CD4-positive, alpha-beta T cell treated with Interleukin-17A for 1 hour (primary cell): ENCODE measurements around the gene RNF34.
"Not testable (repeated sequence)": the region's sequence is repeated elsewhere in the genome, so short reads cannot be mapped to it uniquely, and the experiment has no call there.

ENCODE experiments used
- DNase-seq: peaks from one replicate; pipeline ENCODE4 v3.0.0-alpha.2; 2020

Gene RNF34, protein sequence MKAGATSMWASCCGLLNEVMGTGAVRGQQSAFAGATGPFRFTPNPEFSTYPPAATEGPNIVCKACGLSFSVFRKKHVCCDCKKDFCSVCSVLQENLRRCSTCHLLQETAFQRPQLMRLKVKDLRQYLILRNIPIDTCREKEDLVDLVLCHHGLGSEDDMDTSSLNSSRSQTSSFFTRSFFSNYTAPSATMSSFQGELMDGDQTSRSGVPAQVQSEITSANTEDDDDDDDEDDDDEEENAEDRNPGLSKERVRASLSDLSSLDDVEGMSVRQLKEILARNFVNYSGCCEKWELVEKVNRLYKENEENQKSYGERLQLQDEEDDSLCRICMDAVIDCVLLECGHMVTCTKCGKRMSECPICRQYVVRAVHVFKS

GRCh38 chr12:121399391-121400331 lies at the start of gene RNF34:
Gene RNF34 (plus strand): TSS chr12:121400118. CDS start chr12:121400213, 95 bp downstream.
- peak; percentile 98 for DNase-seq

DNA sequence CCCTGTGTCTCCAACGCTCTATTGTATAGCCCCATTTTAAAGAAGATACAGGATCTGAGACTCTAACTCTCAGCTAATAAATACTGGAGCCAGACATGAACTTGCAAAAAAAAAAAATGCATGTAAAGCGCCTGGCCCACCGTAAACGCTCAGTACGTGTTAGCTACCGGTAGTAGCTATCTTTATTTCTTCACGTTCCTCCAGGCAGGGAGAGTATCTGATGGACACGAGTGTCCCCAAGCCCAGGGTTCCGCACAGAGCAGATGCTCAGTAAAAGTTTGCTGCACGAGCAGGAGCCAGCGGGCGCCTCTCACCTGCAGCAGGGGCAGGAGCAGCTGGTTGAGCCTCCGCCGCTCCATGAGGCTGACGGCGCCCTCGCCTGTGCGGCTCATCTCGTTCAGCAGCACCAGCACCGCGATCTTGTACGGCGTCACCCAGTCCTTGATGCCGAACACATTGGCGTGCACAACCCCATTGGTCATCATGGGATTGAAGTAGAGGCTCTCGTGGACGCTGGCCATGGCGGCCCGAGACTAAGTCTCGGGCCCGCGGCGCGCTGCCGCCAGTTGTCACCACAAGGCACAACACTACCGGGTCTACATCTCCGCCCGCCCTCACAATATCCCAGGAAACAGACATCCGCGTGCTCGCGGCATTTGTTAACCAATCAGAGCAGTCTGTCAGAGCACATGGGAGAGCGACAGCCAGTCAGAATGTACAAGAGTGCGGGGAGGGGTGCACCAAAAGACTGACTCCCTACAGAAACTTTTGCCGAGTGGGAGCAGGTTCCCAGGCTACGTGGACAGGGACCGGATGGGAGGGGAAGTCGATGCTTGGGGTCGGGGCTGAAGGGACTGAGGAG lies 47.9 kb upstream of the RNF34 start, which contains the start of gene ANAPC5:
TSS of gene ANAPC5 (minus strand) at position 592 of the 862 bp plus-strand sequence. CDS start at position 521, 71 bp downstream.
- DNase-seq: peak; percentile 96

DNA sequence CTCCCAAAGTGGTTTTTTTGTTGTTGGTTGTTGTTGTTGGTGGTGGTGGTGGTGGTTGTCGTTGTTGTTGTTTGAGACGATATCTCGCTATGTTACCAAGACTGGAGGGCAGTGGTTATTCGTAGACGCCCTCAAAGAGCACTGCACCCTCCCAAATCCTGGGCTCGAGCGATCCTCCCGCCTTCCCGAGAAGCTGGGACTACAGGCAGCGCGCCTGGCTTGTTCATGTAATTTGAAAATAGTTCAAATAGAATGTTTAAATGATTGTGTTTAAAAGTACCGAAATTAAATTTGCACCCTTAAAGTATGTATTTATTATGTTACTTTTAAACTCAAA lies 47.3 kb upstream of the RNF34 start:
- DNase-seq: no peak

GRCh38 chr12:121355818-121356217 lies 44.1 kb upstream of the RNF34 start:
- no peak for DNase-seq

GRCh38 chr12:121356657-121357056 lies 43.3 kb upstream of the RNF34 start:
- DNase-seq: no peak

DNA sequence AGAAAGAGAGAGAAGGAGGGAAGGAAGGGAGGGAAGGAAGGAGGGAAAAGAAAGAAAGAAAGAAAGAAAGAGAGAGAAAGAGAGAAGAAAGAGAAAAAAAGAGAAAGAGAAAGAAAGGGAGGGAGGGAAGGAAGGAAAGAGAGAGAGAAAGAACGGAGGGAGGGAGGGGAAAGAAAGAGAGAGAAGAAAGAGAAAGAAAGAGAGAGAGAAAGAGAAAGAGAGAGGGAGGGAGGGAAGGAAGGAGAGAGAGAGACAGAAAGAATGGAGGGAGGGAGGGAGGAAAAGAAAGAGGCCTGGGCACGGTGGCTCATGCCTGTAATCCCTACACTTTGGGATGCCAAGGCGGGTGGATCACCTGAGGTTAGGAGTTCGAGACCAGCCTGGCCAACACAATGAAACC lies 42.6 kb upstream of the RNF34 start:
- no peak for DNase-seq

GRCh38 chr12:121358073-121358472 lies 41.8 kb upstream of the RNF34 start:
- DNase-seq: no peak

GRCh38 chr12:121364683-121365121 lies 35.2 kb upstream of the RNF34 start:
- DNase-seq: no peak

DNA sequence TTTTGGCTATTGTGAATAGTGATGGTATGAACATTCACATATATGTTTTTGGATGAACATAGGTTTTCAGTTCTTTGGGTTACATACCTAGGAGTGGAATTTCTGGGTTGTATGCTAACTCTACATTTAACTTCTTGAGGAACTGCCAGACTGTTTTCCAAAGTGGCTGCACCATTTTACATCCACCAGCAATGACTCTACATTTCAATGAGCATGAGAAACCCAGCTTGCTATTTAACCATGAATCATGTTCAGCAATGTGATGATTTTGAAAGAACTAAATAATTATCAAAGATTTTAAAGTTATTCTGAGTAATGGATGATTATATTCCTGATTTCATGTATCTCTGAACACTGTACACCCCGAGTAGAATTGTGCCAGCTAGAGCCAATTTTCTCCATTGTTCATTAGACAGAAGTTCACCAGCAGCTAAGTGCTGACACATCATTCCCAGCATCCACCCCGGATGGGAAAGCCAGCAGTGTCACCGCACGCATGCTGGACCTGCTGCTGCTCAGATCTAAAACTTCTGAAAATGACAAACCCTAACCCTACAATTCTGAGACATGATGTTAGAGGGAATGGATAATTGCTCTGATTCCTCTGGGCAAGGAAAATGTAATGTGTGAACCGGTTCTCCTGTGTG lies 34.4 kb upstream of the RNF34 start:
- DNase-seq: no peak

DNA sequence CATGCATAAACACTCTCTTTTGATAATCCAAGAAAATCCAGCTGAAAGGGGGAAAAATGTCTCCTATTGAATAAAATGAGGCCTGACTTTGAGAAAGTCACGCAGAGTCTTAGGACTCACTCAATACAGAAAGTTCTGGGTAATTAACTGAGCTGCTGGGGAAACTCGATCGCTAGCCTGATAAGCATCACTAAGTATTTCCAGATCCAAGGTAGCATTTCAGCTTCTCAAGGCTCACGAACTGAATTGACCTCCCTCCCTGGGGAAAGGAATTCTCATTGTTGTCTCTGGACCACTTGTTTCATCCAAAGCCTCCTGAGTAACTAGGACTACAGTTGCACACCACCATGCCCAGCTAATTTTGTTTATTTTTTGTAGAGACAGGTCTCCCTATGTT lies 33.9 kb upstream of the RNF34 start:
- no peak for DNase-seq

DNA sequence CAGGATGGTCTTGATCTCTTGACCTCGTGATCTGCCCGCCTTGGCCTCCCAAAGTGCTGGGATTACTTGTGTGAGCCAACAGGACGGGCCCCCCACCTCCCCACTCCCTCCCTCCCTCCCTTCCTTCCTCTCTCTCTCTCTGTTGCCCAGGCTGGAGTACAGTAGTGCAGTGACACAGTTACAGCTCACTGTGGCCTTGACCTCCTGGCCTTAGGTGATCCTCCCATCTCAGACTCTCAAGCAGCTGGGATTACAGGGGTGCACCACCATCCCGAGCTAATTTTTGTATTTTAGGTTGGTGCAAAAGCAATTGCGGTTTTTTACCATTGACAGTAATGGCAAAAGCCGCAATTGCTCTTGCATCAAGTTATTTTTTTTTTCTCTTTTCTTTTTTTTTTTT lies 28.5 kb upstream of the RNF34 start:
- no peak for DNase-seq

DNA sequence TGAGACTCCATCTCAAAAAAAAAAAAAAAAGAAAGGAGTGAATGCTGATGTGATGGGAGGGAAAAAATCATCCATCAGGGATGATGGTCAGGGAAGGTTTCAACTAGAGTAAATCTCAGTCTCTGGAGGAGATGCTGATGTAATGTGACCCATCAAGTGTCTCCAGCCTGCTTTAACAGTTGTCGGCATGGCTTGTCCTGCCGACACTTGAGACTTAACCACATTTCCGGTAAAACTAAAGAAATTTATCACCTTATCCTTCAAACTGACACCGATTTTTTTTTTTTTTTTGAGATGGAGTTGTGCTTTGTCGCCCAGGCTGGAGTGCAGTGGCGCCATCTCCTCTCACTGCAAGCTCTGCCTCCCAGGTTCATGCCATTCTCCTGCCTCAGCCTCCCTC lies 26.2 kb upstream of the RNF34 start:
- DNase-seq: no peak

GRCh38 chr12:121374336-121374735 lies 25.6 kb upstream of the RNF34 start:
- DNase-seq: not testable (repeated sequence)

DNA sequence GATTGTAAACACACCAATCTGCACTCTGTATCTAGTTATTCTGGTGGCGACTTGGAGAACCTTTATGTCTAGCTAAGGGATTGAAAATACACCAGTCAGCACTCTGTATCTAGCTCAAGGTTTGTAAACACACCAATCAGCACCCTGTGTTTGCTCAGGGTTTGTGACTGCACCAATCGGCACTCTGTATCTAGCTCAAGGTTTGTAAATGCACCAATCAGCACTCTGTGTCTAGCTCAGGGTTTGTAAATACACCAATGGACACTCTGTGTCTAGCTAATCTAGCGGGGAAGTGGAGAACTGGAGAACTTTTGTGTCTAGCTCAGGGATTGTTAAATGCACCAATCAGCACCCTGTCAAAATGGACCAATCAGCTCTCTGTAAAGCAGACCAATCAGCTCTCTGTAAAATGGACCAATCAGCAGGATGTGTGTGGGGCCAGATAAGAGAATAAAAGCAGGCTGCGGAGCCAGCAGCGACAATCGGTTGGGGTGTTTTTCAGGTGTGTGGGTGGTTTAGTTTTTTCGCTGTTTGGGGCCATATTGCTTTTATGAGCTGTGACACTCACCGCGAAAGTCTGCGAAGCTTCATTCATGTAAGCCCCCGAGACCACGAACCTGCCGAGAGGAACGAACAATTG lies 24.9 kb upstream of the RNF34 start:
- not testable (repeated sequence) for DNase-seq

- no peak for DNase-seq
These were observed 22.9 kb upstream of the RNF34 start for GRCh38 chr12:121376754-121377697.

DNA sequence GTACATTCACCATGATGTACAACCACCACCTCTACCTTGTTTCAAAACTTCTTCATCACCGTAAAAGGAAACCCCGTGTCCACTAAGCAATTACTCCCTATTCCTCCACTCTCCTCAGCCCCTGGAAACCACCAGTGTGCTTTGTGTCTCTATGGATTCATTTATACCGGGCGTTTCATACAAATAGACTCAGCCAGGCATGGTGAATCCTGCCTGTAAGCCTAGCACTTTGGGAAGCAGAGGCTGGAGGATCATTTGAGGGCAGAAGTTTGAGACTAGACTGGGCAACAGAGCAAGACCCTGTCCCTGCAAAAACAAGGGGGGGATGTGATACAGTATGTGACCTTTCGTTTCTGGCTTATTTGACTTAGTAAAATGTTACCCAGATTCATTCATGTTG lies 21.2 kb upstream of the RNF34 start:
- no peak for DNase-seq

DNA sequence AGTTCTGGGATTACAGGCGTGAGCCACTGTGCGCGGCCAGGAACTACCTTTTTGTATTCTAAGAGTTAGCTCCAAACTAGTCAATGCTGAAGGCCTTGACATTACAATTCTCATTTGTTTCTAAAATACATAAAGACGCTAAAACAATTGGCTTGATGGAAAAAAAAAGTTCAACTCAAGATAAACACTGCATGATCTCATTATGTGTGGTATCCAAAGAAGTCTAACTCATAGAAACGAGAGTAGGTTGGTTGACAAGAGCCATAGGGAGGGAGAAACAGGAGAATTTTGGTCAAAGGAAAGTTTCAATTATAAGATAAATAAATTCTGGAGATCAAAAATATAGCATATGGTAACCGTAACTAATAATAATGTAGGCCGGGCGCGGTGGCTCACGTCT lies 20.0 kb upstream of the RNF34 start:
- no peak for DNase-seq

DNA sequence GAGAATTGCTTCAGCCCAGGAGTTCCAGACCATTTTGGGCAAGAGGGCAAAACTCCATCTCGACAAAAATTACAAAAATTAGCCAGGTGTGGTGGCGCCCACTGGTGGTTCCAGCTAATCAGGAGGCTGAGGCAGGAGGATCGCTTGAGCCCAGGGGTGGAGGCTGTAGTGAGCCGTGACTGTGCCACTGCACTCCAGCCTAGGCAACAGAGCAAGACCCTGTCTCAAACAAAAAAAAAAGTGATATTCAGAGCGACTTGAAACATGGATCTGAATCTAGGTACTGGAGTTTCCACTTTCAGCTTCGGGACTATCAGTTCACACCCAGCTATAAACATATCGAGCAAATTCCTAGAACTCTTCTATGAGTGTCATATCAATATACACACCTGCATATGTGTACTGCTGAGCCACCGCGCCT lies 16.3 kb upstream of the RNF34 start:
- DNase-seq: no peak

DNA sequence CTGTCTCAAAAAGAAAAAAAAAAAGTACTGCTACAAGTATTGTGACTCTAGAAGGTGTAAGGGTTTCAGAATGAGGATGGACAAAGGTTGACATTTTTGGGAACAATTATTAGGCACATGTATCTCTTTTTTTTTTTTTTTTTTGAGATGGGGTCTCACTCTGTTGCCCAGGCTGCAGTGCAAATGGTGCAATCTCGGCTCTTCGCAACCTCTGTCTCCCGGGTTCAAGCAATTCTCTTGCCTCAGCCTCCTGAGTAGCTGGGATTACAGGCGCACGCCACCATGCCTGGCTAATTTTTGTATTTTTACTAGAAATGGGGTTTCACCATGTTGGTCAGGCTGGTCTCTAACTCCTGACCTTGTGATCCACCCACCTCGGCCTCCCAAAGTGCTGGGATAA lies 15.0 kb upstream of the RNF34 start:
- not testable (repeated sequence) for DNase-seq

- no peak for DNase-seq
These were observed 11.4 kb upstream of the RNF34 start for GRCh38 chr12:121388421-121388981.
